GM19035 (cell line): ENCODE results near the gene PRKCE.

Experiments
- ATAC-seq: cut with Tn5 transposase; IDR thresholded peaks from one replicate; pipeline ENCODE4 v1.9.1; 2021; ENCODE audit not compliant: unreplicated experiment

The PRKCE gene

DNA sequence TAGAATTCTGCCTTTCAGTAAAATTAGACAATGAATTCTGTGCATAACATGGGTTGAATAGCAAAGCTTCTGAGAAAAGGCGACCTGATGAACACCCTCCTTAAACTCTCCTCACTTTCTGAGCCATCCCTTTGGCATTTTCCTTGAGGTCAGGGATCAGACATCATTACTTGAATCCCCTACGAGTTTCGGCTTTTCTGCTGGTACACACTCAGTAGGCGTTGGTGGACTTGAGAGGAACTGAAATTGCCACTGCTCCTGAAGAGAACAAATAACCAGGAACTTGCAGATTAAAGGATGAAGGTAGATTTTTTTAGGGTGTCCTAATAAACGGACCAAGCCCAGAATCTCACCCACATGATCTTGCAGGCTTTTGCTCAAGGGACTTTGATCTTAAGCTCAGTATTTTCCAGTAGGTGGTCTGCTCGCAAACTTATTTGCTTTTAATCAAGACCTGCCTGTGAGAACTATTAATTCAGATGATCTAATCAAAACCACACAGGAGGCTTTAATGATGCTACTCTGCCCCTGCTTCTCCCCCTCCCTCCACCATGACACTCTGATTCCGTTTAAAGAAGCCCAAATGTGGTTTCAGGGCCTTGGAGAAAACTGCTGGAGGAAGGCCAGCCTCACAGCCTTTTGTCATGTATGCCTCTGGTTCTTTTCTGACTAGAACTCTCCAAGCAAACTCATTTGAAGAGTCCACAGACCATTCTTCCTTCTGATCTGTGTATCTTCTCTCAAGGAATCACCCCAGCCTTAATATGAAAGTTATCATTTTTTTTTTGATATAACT lies 124.9 kb downstream of the PRKCE start:
- no peak for ATAC-seq

DNA sequence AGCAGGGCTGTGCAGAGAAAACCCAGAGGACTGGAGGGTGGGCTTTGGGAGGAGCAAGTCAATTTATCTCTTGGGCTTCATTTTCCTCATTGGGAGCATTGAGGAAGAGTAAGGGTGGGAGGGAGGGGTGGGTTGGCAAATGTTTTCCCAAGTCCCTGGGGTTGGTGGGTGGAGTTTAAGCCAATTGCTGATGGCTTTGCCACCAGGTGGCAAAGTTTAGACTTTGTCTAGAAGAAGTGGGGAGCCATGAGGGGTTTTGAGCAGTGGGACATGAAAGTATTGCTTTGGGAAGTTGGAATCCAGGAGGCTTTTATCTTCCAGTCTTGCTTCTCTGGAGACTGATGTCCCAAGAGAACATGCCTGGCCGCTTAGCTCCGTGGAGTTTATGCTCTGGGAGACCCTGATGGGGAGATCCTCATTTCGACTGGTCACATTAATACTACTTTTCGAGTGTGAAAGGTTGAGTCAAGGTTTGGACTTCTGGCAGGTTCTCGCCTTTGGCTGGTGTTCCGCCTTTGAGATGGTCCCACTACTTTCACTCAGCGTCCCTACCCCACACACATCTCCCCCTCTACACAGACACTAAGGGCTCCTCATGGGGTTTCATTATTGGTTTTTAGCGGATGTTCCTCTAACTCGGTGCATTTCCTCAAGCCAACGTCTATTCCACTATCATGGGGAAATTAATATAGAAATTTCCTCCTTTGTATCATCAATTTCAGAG lies 126.7 kb downstream of the PRKCE start:
- no peak for ATAC-seq

DNA sequence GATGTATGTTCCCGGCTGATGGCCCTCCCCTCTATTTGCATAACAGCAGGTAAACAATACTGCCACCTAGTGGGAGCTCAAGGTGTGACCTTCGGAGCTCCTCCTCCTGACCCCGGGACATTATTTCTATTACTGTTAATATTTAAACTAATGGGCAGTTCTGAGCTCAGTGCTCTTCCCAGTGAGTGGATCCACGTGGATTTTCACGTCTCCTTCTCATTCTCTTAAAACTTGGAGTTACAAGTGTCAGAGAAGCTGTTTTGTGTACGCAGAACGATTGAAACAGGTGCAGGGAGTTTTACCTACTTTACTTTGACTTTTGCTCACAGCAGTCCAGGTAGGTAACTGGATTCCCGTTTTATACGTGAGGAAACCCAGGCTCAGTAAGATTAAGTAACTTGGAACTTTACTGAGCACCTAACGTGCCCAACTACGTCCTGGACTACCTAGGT lies 127.3 kb downstream of the PRKCE start:
- no peak for ATAC-seq

DNA sequence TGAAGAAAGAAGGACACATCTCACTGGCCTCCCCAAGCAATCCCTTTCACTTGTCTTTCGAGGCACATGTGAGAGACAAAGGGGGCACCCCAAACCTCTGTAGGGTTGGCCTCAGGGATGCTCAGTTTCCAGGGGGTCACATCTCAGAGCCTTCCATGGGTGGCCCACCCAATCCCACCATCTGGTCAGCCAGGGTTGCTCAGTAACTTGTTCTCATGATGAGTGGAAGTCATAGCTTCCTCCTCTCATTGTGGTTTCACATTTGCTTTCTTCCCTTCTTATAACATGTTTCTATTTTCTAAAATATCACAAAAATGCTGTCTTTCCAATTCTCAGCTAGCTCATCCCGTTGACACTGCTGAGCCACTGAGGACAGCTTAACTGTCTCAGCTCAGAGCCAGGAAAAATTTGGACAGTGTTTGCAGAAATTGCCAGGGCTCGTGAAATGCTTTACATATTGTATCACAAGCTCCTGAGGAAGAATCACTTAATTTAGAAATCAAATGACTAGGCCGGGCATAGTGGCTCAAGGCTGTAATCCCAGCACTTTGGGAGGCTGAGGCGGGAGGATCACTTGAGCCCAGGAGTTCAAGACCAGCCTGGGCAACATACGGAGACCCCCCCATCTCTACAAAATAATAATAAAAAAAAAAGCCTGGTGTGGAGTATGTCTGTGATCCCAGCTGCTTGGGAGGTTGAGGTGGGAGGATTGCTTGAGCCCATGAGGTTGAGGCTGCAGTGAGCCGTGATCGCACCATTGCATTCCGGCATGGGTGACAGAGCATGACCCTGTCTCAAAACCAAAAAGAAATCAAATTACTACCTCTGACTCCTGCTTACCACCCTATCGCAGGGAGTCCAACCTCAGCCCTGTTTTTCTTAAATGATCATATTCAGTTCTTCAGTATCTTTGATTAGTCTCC lies 129.3 kb downstream of the PRKCE start:
- no peak for ATAC-seq

DNA sequence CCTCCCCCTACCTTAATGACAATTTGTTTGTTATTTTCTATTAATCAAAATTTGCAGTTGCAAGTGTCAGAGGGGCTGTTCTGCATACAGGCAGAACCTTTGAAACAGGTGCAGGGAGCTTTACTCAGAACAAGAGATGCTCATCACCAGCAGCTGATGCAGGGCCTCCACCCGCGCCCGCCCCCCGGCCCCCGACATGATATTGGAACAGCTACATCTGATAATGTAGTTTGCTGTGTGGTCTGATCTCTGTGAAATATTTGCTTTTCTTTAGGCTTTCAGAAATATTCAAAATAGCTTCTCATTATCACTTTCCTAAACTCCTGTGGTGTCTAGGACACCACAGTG lies 130.0 kb downstream of the PRKCE start:
- no peak for ATAC-seq

DNA sequence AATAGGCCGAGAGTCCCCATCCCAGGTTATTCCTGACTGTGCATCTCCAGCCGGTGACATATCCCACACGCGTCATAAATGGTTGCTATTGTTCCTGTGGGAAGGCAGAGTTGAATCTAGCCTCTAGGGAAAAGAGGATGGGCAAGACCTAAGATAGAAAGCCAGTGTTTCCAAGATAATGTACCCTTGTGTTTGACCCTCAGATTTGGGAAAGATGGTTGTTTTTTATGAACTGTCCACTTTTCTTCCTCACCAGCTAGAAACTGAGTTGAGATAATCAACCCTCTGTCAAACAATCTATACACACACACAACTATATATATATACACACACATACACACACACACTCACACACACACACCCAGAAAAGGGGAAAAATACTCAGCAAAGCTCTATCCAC lies 131.0 kb downstream of the PRKCE start:
- no peak for ATAC-seq

DNA sequence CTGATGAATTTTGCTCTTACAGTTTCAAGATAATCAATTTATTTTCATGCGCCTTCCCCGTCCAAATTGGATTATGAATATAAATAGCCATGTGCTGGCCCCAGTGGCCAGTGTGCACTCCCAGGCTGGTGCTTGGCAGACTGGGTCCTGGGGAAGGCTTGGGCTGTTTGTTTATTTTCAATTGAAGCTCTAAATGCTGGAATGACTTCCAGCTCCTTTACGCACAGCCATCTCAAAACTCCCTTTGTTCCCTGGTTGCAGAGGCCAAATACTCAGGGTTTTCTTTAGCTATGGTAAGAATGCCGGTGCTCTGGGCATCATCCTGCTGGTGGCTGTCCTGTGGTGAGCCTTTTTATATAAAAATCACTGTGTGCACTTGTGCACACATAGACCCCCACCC lies 131.5 kb downstream of the PRKCE start:
- no peak for ATAC-seq

DNA sequence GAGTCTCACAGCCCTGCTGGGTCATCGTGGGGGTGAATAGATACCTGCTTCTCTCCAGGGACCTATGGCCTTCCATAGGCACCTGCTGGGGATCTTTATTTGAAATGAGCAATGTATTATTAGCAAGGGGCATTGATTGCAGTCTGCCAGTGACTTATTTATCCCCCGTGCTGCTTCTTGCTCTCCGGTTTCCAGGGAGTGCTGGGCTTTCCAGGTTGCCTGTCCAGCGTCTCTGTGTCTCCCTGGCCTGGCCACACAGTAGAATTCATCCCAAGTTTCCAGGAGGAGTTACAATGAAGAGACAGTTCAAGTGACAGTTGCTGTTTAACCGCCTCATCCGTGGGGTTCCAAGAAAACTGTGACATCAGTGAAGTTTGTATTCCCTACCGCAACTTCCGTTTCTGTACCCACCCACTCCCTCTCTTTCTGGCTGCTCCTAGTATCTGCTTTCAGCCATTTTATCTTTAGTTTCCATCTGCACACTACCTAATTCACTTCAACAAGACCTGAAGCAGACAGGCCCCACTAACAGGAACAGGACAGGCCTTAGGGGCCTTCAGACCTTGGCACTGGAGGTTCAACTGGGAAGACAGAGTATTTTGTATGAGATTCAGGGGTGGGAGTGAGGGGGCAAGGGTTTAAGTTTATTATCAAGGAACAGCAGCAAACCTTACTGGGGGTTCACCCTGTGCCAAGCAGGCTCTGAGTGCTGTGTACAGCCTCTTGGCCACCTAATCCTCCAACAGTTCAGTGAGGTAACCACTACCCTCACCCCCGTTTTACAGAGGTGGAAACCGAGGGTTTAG lies 134.8 kb downstream of the PRKCE start:
- ATAC-seq, result no peak

DNA sequence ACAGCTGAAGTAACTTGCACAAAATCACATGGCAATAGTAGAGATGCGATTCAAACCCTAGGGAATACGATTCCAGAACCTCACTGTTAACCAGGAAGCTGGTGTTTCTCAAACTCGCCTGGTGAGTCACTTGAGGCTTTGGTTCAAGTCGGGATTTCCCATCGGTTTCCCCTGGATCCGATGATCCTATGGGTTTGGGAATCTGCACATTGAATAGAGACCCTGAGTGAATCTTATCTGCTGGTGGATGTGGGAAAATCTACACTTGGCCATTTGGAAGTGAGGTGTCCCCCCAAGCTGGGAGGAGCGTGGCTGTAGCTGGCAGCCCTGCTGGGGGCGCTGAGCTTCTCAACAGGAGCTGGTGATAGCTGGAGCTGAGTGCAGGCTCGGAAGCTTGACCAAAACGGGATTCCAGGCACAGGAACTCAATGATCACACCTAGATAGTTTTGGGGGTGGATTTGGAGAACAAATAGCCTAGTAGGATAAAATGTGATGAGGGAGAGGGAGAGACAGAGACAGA lies 135.4 kb downstream of the PRKCE start:
- no peak for ATAC-seq

DNA sequence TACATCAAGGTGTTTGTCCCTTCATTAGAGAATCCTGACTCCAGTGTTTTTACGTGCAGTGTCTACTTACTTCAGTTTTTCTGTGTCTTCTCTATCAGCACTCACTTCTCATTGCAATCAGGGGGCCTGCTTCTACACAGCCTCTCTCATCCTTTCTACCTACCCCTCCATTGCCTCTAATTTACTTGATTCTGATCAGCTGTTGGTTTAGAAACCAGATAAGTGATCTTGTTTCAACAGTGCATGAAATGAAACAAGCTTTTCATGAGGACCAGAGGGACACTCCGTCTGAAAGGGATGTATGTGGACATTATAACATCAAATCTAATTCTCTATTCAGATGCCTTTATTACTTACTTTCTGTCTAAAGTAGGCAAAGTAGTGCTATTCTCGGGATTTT lies 136.9 kb downstream of the PRKCE start:
- no peak for ATAC-seq

DNA sequence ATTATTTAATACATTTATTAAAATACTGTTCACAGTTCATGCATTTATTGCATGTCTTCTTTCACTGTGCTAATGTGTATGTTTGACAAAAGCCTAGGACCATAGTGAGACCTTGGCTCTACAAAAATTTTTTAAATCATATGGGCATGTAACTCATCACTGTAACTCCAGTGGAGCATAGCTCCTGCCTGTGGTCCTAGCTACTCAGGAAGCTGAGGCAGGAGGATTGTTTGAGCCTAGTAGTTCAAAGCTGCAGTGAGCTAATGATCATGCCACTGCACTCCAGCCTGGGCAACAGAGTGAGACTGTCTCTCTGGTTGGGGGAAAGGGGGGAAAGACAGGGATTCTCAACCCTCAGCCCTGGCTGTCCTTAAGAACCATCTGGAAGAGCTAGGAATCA lies 137.8 kb downstream of the PRKCE start:
- no peak for ATAC-seq

DNA sequence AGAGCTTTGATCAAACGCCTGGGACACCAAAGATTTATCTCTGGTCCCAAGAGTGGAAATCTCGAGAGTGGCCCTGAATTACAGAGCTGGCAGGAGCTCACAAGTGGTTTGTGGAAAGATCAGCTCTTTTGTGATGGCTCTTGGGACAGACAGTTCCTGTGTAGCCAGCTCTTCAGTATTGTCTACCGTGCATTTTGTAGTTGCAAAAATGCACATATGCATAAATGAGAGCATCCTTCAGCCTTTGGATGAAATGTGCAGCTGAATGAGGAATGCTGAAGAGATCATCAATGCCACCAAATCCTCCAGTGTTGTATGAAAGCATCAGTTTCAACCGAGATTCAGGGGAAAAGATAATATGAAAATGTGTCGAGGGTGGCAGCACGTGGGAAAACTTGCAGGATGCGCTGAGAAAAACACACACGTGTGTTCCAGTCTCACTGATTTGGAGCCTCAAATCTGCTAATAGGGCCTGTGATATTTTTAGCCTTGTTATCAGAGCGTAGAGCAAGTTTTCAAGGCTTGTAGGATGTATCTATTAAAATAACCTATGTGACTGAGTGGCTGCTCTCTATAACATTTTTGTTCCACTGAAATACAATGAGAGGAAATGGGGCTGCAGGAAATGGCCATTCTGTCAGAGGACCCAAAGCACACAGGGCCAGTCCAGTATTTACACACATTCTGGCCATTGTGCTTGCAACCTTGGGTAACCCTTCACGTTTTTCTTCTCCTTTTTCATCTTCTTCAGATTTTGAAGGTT lies 138.7 kb downstream of the PRKCE start:
- ATAC-seq, result no peak

DNA sequence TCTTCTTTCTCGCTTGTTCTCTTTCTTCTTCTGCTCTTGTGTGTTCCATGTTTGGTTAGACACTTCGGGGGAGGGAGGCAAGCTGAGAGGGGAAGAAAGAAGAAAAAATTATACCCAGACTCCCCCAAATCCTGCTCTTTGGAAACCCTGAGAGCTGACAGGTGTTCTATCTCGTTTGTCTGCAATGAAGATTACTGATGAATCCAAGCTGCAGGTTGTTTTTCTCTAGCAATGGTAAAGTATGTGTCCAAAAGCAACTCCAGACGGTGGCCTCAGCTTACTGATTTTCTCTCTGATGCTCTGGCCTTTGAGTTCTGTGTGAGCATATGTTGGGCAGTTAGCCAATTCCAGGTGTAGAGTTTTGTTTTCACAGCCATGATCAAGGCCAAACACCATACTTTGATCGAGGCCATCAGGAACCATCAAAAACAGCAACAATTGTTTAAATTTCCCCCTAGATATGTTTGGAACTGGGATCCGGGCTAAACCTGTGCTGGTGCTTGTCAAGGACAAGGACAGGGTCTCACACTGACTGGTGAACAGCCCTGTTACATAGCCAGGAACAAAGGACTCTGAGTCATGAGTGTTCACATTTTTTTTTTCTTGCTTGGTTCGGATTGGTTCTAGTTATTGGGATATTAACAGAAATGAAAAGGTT lies 142.0 kb downstream of the PRKCE start:
- no peak for ATAC-seq

DNA sequence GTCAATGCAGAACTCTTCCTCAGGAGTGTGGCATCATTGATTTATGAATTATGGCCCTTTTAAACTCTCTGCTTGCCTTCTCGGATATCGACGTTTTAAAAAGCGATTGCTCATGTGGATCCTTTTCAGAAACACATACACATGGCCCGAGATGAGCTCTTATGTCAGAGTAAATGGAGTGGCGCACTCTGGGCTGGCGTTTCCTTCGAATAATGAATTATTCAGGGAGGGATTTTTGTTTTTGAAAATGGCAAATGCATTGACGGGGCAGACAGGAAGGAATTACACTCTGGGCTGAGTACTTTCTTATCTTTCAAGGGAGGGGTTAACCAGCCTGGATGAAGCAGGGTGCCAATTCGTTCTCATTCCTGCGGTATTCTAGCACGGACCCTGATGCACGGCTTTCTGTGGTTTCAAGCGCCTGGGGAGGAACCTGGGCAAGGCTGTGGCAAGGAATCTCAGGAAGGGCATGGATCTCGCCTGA lies 142.7 kb downstream of the PRKCE start:
- no peak for ATAC-seq

DNA sequence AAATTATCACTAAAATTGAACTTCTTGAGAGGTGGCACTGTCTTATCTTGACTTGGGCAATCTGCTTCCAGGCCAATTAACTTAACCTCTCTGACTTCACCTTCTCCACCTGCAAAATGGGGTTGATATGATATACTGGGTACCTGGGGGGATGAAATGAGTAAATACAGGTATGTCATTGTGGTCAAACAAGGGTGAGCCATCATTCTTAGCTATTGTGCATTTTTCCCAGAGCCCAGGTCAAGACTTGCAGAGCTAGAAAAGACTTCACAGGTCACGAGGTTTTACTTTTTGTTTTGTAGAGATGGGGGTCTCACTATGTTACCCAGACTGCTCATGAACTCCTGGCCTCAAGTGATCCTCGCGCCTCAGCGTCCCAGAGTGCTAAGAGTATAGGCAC lies 145.0 kb downstream of the PRKCE start:
- no peak for ATAC-seq

DNA sequence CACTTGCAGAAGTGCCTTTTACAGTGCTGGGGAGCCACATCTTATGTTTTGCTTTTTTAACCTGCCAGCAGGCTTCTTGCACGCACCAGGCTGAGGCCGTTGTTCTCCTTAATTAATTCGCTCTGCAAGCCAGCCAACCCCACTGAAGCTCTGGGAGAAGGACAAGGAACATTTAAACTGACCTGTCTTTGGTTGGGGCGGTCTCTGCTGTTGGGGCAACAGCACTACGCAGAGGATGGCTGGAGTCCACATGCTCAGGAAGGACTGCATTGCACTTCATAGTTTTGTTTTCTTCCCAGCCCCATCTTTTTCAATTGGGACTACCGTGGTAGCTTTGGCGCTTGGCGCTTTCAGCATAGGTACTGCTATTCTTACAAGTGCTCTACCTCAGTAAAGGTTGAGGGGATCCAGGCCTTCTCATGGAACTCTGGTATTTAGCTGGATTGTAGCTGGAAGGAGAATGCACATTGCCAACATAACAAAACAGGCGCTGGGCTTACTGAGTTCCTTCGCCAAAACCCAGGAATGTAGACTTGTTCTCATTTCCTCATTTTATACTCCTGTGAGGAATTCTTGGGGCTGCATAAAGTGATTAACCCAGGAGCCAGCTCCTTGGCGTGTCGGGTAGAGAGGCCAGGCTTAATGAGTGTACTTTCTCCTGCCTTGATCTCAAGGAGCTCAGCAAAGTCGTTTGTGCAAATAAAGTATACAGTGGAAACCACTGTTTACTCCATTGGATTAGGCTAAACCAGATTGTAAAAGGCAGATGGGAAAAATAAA lies 146.2 kb downstream of the PRKCE start:
- no peak for ATAC-seq

DNA sequence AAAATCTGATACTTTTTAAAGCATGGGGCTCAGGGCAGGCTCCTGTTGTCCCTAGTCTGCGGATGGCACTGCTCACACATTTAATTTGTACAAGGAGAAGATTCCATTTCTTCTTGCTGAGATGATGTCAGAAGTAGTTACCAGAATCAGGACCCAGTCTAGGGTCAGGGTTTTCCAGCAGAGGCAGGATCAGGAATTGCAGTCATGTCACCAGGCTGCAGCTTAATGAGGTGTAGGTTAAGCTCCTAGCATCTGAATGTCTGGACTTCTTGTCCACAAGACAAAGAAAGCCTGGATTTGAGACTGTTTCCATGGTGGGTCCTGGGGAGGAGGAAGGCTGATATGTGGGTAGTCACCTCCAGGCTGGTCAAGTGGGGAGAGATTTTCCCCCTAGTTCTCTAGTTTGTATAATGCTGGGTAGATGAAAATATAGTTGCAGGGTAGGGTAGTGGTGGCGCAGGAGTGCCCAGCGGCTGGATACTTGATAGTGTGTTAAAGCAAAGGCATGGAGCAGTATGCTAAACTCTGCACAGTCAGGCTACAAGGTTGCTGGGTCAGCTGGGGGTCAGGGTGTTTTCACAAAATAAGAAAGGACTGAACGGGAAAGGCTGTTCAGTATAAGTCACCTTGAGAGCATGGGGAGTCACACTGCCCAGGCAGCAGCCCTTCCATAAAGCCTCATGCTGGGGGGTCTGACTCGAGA lies 148.4 kb downstream of the PRKCE start:
- ATAC-seq, result no peak
